ENCODE measurements around the gene EPS8L2. TPM values are rescaled to one million over a fixed set of nuclear protein-coding genes. Genes with fewer than 3 reads are reported as not detected.

Gene EPS8L2
- total RNA-seq, 1 donor from 2014 or later: 129 TPM

- peak overlapping the region; percentile 74 for H3K27ac Mint-ChIP-seq (ENCODE audit: unreplicated experiment)
Observed at GRCh38 chr11:691710-692590, 14.1 kb upstream of the EPS8L2 start.

GRCh38 chr11:692824-693414, 13.1 kb upstream of the EPS8L2 start:
- H3K36me3 Mint-ChIP-seq (ENCODE audit: low read depth, unreplicated experiment): peaks cover 12% of the 10 kb centered on the region
- Histone ChIP-seq H3K27me3 (ENCODE audit: insufficient read depth, low read length) (no peaks in the 10 kb centered on the region), H4K20me1 (ENCODE audit: insufficient read depth, low read length) (peaks cover 57% of the 10 kb centered on the region), H3K9me3 (ENCODE audit: insufficient read depth, low read depth, low read length) (no peaks in the 10 kb centered on the region), H3K4me2 (ENCODE audit: low read length) (peak overlapping the region; percentile 93), H3K79me2 (ENCODE audit: insufficient read depth, low read length) (peaks cover 49% of the 10 kb centered on the region), H2AFZ (ENCODE audit: low read depth, low read length) (no peak overlapping the region), H3K36me3 (ENCODE audit: insufficient read depth, low read length) (no peaks in the 10 kb centered on the region), H3K4me3 (ENCODE audit: insufficient read depth, low read depth, low read length) (peak overlapping the region; percentile 34), H3K9ac (ENCODE audit: low read length) (peak overlapping the region; percentile 58), H3K27ac (ENCODE audit: low read depth, low read length) (no peak overlapping the region), H3K4me1 (ENCODE audit: insufficient read depth, low read length) (peaks cover 33% of the 10 kb centered on the region)
- no peaks in the 10 kb centered on the region for H3K9me3 Mint-ChIP-seq (ENCODE audit: unreplicated experiment)
- TF ChIP-seq CTCF (IDR thresholded peaks at IDR 0.05; ENCODE audit: insufficient read depth, low read depth, low read length) (no peak), EZH2 (IDR thresholded peaks at IDR 0.05; ENCODE audit: insufficient read depth, low read length) (no peak)
- H3K27ac Mint-ChIP-seq (ENCODE audit: unreplicated experiment): peak overlapping the region; percentile 59
- no peaks in the 10 kb centered on the region for H3K27me3 Mint-ChIP-seq (ENCODE audit: low read depth, unreplicated experiment)
- H3K4me3 Mint-ChIP-seq (ENCODE audit: unreplicated experiment): peak overlapping the region; percentile 80
- peaks cover 32% of the 10 kb centered on the region for H3K4me1 Mint-ChIP-seq (ENCODE audit: low read depth, unreplicated experiment)
- DNase-seq (ENCODE audit: low read depth) (no peak), FAIRE-seq (no peak)

More at GRCh38 chr11:691710-692590, 14.1 kb upstream of the EPS8L2 start:
- Histone ChIP-seq H3K79me2 (ENCODE audit: insufficient read depth, low read length) (peaks cover 47% of the 10 kb centered on the region), H3K4me3 (ENCODE audit: insufficient read depth, low read depth, low read length) (no peak overlapping the region), H4K20me1 (ENCODE audit: insufficient read depth, low read length) (peaks cover 52% of the 10 kb centered on the region), H3K27me3 (ENCODE audit: insufficient read depth, low read length) (no peaks in the 10 kb centered on the region), H3K4me2 (ENCODE audit: low read length) (no peak overlapping the region), H3K27ac (ENCODE audit: low read depth, low read length) (no peak overlapping the region), H3K9ac (ENCODE audit: low read length) (no peak overlapping the region), H3K9me3 (ENCODE audit: insufficient read depth, low read depth, low read length) (no peaks in the 10 kb centered on the region), H2AFZ (ENCODE audit: low read depth, low read length) (no peak overlapping the region), H3K36me3 (ENCODE audit: insufficient read depth, low read length) (no peaks in the 10 kb centered on the region), H3K4me1 (ENCODE audit: insufficient read depth, low read length) (peaks cover 24% of the 10 kb centered on the region)
- Mint-ChIP-seq H3K4me3 (ENCODE audit: unreplicated experiment) (peak overlapping the region; percentile 62), H3K9me3 (ENCODE audit: unreplicated experiment) (no peaks in the 10 kb centered on the region), H3K36me3 (ENCODE audit: low read depth, unreplicated experiment) (peaks cover 19% of the 10 kb centered on the region), H3K4me1 (ENCODE audit: low read depth, unreplicated experiment) (peaks cover 22% of the 10 kb centered on the region), H3K27me3 (ENCODE audit: low read depth, unreplicated experiment) (no peaks in the 10 kb centered on the region)
- TF ChIP-seq CTCF (IDR thresholded peaks at IDR 0.05; ENCODE audit: insufficient read depth, low read depth, low read length) (no peak), EZH2 (IDR thresholded peaks at IDR 0.05; ENCODE audit: insufficient read depth, low read length) (no peak)
- FAIRE-seq: no peak
- no peak for DNase-seq (ENCODE audit: low read depth)

Measured in astrocyte (in vitro differentiated cells and primary cell).